ENCODE measurements around the gene MST1R.
A peak's percentile ranks its signal among the peaks of the same experiment; 100 is the strongest.

The MST1R gene

DNA sequence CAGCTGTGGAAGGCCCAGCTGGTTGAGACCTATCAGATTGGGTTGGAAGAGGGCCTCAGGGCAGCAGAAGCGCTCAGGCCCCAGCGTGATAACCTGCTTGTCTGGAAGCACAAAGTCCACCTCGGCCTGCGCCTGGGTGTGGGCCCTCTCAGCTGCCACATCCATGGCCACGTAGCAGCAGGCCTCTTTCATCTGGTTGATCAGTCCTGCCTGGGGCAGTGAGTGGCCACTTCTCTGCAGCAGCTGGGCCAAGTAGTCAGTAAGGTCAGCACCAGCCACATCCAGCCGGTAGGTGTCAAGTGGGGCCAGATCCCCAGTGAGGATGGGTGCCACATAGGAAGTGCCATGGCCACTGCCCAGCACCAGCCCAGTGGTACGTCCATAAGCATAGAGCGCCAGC lies 30.1 kb downstream of the MST1R start:
- no peak for DNase-seq

DNA sequence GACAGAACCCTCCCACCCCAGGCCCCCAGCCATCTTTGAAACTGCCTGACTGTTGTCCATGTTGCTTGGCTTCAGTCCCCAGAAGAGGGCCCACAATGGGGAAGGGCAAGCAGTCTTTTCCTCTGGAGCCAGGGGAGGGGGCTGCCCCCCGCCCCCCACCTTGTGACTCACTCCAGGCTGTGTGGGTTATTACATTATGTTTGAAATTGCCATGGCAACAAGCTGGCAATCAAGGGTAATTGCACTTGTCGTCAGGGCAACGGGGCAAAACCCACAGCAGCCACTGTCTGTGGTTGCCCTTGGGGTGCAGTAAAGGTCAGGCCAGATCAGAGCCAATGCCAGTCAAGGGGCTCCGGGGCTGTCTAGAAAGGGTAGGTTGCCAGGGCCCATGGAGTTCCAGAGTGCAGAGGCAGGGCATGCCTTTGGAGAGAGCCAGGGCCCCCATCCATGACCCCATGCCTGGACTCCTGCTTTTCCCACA lies 30.8 kb downstream of the MST1R start:
- DNase-seq: no peak

DNA sequence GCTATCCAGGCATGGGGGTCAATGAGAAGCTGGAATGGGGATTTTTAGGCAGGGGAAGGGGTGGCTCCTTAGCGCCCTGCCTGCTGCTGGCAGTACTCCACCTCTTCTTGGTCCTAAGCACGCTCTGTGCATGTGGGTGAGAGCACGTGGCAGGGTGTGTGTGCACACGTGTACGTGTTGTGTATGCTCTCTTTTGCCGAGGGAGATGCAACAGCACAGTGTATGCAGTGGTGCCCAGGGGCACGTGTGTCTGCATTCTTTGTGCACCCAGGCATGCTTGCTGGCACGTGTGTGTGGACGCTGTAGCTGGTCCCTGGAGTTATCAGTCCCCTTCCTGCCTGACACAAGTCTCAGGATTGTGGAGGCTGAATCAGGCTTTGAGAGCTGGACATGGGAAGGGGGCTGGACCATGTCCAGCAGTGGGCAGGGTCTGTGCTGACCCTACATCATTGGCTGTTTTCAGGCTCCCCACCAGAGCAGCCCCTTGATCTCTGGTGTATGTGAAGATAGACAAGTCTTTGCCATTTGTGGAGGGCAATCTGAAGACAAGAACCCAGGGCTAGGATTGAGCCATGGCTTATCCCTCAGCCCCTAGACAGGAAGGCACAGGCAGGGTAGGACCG lies 32.0 kb downstream of the MST1R start:
- no peak for DNase-seq

DNA sequence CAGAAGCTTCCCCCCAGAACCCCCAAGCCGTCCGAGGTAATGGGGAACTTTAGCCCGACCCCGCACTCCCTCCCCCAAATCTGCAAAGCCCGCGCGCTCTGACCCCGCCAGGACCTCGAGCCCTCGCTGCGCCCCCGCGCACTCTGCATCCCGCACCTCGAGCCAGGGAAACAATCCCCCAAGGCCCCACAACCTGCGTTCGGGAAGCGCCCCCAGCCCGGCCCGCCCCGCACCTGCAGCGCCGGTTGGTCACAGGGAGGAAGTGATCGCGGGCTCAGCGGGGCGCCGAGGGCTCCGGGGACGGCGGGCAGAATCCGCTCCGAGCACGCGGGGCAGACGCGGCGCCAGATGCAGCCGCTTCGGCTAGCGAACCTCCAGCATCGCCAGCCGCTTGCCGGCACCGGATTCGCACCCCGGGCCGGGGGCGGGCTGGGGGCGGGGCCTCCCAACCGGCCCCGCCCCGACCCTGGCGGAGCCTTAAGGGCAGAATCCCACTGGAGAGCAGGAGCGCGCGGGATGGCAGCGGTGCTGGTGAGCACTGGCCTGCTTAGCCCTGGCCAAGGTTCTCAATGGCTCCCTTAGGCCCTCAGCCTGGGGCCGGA lies 34.0 kb downstream of the MST1R start, which contains the start of gene CAMKV:
Gene CAMKV (minus strand): TSS at position 382 of the 602 bp plus-strand sequence. CDS start 7,518 bp downstream, outside the sequence.
- peak in 1 of 4 experiments; percentile 8 for DNase-seq

DNA sequence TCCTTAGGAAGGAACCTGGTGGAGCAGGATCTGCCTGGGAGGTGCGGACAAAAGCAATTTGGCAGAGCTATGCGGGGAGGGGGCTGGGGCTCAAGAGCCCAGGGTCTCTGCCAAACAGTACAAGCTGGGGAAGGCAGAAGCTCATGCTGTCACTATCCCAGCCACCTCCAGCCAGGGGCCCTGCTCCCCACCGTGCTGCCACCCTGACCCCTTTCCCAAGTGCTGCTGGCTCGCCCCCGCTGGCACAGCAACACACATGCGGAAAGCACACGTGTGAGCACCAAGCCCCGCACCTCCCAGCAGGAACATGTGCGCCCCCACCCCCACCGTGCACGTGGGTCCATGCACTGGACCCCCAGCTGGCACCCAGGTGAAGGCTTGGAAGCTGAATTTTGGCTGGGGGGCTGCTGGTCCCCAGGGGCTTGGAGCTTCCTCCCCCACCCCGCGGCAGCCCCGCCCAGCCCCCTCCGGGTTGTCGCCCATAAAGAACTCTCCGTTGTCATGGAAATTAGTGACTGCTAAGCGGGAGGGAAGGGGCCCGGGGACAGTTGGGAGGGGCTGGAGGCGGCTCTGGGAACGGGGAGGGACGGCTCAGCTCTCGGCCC lies 34.7 kb downstream of the MST1R start:
- no peak for DNase-seq

DNA sequence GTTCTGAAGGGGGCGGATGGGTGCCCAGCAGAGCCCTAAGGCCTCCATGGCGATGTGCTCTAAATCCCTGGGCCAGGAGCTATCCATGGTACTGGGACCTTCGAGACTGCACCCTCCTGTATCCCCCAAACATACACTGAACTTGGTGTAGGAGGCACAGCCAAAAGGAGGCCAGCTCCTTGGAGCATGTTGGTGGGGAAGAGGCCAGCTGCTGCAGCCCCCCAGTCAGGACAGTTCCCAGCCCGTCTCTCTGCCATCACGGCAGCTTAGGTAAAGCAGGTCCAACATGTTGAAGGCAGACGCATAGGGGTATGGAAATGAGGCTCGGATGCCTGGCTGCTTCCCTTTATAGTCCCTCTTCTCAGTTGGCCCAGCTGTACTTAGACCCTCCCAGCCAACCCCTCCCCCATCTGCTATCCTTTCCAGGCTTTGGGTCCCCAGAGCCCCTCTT lies 35.8 kb downstream of the MST1R start:
- DNase-seq: no peak

DNA sequence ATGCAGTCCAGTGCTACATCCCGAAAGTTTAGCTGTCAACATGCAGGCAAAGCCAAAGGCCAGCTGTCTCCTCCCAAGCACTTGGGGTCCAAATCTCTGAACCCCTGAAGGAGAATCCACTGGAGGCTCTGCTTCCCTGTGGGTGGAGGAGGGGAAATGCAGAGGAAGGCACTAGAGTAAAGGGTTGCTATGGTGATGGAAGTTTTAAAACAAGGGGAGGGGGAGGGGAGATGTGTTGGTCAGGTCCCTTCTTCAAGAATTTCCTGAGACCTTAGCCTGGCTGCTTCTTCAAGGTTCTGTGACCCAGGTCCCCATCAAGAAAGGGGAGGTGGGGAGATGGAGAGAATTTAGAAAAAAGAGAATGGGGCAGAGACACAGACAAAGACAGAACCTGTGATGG lies 36.3 kb downstream of the MST1R start:
- no peak for DNase-seq

DNA sequence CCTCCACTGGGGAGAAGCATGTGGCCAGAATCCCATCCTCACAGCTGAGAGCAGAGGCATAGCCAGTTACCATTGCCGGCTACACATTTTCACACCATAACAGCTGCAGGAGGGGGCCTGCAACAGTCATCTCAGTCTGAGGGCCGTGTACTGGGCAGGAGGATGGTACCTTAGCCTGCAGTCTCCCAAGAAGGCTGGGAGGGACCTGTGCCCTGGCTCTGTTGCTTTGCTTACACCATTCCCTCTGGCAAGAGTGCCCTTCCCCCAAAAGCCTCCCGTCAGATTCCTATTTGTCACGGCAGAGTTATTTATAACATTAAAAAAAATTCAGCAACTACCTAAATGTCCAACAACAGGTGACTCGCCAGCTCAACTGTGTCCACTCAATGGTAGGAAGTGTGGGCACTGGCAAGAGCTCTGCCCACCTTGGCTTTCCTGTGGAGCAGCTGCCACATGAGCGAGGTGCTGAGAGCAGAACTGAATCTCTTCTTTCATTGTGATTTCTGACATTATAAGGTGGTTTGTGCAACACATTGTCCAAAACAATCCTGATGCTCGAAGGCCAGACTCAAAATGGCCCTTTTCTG lies 38.4 kb downstream of the MST1R start:
- DNase-seq: no peak

DNA sequence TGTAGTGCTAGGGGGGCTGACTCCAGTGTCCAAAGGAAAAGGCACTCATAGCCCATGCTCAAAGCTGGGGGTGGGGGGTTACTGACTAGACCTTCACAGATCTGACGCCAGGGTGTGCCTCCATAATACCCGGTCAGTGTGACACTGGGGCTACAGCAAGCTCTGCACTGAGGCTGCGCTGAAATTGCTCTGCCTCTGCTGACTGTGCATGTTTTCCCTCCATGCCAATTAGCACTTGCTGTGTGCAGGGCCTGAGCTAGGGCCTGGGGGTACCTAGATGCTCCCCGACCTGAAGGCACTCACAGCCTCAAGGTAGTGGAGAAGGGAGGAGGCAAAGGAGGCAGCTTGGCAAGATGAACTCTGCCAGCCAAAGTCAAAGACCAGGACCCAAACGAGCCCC lies 39.2 kb downstream of the MST1R start:
- no peak for DNase-seq

DNA sequence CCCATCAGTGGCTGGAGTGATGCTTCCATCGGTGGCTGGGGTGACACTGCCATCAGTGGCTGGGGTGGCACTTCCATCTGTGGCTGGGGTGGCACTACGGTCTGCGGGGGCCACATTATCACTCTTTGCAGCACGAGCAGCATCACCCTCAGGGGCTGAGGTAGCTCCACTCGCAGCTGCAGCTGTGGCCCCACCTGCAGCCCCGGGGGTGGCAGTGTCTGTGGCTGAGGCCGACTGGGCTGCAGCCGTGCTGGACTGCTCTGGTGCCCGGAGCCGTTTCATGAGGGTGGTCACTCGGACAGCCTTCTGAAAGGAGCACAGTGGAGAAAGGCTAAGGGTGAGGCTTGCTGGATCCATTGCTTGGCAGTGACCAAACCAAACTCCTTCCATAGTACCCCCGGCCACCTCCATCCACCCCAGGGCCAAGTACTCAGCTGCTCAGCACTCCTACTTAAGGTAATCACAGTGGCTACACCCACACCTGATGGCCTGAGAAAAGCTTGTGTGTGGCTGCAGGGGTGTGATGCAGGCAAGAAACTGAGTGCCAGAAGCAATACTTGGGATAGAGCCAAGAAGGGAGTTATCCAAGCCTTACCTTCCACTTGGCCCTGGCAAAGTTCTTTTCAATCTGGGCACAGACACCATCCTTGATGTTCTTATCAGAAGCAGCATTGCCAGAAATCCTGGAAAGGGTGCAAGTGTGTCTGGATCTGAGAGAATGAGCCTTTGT lies 43.9 kb downstream of the MST1R start:
- DNase-seq: no peak

DNA sequence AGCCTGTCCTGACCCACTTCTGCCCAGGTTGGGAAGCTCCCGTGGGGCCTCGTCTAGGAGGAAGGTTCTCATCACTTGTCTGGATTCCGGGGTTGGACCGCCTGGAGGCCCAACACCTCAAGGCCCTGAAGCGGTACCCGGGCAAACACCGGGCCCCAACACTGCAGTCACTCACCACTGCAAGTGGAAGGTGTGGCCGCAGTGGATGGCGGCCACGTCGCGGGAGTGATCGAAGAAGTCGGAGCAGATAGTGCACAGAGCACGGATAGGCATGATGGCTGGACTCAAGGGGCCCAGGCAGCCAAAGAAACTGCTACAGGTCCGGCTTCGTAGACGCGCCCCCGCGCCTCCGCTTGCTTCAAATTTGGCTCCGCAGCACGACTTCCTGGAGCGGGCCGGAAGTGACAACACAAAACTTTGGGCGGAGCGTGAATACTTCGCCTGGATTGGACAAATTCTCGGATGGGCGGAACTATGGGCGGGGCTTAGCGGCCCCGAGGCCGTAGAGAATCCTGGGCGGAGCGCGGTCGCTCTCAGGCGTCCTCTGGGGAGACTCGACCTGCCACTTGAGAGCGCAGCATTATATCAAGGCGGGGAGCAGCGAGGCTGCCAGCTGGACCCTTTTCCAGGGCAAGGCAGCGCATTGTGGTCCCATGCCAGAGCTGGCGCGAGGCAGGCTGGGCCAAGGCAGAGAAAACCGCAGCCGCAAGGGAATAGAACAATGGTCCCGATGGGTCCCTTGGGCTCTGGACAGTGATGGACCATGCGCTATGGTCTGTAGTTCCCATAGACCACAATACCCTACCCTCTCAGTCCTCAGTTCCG lies 47.3 kb downstream of the MST1R start, which contains the start of gene TRAIP:
Gene TRAIP (minus strand): TSS at position 384 of the 825 bp plus-strand sequence. CDS start 111 bp downstream, at position 273.
- peak; percentile 80 to 90 (median 86) for DNase-seq

DNA sequence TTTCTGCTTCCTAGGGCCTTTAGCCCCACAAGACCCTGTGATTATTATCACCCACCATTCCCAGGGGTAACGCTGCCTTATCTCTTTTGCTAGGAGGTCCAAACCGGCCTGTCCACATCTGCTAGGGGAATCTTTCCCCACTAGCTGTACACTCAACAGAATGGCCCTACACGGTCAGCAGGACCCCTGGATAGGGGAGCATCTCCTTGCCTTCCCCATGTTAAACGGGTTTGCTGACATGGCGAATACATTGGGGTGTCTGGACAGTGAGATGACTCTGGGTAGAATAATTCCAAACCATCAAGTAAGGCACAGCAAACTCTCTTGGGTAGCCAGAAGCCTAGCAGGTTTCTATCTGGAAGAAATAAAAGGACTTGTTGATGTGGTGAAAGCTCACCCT lies 48.0 kb downstream of the MST1R start:
- no peak for DNase-seq

DNA sequence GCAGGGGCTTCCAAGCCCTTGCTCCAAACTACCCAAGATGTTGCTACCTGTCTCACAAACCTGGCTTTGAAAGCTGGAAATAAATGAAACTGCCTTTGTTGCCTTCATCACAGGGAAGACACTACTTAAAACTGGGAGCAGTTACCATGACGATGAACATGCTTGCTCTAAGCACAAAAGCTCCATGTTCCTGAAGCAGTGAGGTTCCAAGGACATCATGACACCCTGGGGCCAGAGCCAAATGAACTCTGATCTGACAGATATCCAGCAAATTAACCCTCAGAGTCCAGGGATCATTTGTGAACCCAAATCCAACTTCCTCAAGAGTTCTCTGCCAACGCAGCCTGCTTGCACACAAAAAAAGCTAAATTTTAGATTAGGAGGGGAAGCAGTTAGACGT lies 58.0 kb downstream of the MST1R start:
- DNase-seq: no peak

DNA sequence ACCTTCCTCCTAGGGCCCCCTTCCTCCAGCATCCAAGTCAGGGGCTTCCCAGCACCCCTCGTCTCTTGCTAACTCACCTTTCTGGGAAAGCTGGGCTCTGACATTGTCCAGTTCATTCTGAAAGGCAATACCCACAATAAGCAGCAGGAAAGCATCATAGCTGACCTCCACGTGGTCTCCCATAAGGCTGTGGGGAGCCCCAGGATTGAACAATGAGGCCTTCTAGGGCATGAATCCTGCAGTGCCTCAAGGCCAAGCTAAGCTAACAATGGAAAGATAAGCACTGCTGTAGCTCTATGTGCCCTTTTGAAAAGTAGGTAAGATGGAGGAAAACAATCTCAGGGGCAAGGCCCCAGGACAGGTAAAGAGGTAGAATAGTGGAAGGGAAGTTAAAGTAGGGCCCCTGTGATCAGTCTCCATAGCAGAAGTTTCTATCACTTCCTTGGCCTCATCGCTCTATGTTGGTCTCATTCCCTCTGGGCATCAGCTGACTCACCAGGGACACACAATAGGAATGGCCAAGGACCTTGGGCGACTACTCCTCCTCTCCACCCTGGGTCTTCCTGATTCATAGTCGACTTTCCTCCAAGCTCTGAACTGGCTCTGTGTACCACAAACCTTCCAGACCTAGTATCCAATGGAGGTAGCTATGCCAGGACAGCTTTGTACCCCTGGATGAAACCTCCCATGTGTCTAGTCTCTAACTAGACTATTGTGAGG lies 59.0 kb downstream of the MST1R start:
- no peak for DNase-seq

DNA sequence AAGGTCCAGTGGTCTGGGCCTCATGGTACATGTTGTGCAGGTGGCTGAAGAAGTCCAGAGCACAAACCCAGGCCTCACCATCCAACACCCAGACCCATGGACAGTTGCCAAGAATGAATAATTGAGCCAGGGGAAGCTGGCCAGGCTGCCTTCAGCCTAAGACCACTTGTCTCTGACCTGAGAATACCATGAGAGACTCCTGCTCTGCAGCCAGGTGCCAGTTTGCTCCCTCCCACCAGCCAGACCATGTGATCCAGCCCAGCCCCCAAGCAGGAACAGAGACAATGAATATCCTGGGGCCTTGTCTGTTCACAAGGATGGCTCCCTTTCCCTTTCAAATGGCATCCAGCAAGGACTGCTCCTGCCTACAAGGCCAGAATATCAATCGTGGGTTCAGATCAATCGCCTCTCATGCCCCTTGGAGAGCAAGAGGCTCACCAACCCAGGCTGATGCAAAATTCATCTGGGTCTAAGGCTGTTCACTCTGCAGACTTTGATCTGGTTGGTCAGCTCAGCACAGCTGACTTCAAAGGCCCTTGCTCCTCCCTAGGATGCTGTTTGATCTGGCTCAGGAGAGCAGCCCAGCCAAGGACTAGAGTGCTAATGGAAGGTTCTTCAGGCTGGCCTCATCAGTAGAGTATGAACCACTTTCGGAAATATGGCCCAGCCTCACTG lies 60.7 kb downstream of the MST1R start:
- DNase-seq: no peak

DNA sequence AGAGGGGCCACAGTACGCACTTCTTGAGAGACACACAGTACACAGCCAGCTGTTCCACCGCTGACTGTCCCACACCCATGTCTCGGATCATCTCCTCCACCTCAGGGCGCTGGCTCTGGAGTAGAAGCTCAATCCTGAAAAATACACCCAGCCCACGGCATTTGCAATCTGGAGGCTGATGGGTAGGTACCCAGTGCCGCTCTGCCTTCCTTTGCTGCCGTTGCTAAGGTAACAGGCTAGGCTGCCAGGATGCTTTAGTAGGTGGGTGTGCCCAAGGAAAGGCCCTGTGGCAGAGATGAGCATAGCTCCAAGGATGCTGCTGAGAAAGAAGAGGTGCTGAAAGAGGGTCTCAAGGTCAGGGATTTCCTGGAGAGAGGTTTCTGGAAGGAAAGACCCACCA lies 61.9 kb downstream of the MST1R start:
- DNase-seq: no peak

DNA sequence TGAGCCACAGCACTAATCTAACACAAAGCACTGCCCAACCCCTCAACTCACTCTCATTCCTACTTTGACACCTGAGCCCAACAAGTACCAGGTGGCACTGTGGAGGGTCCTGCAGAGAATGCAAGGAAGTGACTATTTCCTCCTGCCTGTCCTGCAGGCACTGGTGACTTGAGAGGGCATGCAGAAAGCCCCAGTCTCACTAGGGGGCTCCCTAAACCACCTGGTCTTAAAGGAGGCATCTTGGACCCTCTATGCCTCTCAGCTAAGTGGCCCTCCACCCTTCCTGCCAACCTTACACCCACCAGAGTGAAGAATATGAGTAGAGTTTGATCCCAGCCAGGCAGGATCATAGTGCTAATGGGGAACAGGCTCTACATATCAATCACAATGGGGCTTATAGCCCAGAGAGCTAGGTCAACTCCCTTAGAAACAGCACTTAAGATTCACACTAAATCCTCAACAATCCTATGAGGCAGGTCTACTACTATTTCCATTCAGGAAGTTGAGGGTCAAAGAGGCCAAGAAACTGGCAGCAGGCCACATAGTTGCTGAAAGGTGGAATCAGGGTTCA lies 62.5 kb downstream of the MST1R start:
- no peak for DNase-seq

DNA sequence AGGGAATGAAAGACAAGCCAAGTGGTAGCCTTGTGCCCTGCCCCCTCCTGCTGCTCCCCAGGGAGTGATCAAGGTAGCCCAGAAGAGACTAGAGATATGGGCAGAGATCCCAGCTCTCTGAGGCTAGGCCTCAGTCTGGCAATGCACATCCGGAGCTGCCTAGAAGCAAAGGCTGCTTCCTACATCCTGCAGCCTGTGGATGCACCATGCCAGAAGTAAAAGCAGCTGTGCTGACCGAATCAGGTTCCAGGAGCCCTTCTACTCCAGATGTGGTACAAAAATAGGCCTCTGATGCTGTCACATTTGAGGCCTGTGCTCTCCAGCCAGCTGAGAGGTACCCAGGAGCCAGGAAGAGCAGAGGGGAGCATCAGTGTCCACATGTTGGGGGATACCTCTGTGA lies 63.3 kb downstream of the MST1R start:
- no peak for DNase-seq

DNA sequence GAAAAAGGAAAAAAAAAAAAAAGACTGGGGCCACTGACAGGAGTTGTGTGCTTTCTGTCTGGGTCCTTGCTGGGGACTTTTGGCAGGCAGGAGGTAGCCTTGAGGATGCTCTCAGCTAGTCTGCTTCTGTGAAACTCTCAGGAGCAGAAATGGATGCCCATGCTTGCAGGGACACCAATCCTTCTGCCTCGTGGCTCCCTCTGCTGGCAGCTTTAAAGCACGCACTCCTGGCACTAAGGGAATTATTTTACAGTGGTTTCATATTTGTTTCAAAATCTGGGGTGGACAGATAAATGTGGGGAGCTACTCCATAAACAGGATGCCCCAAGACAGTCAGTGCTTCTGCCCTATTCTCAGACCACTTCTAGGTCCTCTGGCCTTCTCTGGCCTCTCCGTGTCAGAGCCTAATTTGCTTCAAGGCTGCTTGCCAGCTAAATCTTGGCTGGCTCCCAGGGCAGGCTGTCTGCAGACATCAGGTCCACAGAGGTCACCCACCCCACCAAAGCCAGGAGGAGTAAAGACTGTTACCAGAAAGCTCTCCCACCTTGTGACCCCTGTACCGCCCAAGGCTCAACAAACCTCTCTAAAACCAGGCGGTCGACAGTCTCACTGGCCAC lies 64.4 kb downstream of the MST1R start:
- peak; percentile 48 to 71 (median 60) for DNase-seq
